Activated T-helper 17 cell treated with anti-CD3 and anti-CD28 coated beads, Interleukin-2, amount 50 U/mL, for 72 hours (primary cell): ENCODE results near the gene ANKK1. TPM values are rescaled to one million over a fixed set of nuclear protein-coding genes. Genes with fewer than 3 reads are reported as not detected.

Source experiments
- ATAC-seq: fragments of 150-1000 bp; cut with Tn5 transposase; replicated peaks from 2 replicates; pipeline ENCODE4 v1.10.0; 2021; ENCODE audit warnings: mild to moderate bottlenecking, moderate library complexity
- H3K27ac Mint-ChIP-seq: one replicate; pipeline ENCODE4 v1.8.0; 2022; ENCODE audit warnings: mixed read lengths
- H3K27me3 Mint-ChIP-seq: one replicate; pipeline ENCODE4 v1.8.0; 2022; ENCODE audit warnings: mixed read lengths
- H3K36me3 Mint-ChIP-seq: one replicate; pipeline ENCODE4 v1.8.0; 2022; ENCODE audit warnings: low read depth, mild to moderate bottlenecking, mixed read lengths
- H3K4me1 Mint-ChIP-seq: one replicate; pipeline ENCODE4 v1.8.0; 2022; ENCODE audit warnings: mixed read lengths
- H3K4me3 Mint-ChIP-seq: one replicate; pipeline ENCODE4 v1.8.0; 2022; ENCODE audit warnings: mild to moderate bottlenecking, mixed read lengths
- H3K9me3 Mint-ChIP-seq: one replicate; pipeline ENCODE4 v1.8.0; 2022; ENCODE audit warnings: mixed read lengths
- total RNA-seq, 2 donors: library from RNA; stranded (reverse); gene quantifications; one replicate each; pipeline ENCODE4 v1.2.3, GENCODE V29; 2022

The ANKK1 gene
- total RNA-seq, 2 donors from 2014 or later = 0.40 to 0.67 TPM

GRCh38 chr11:113410414-113411135 lies 23.0 kb downstream of the ANKK1 start:
- Mint-ChIP-seq H3K4me3 (no peak overlapping the region), H3K27me3 (peaks cover 13% of the 10 kb centered on the region), H3K9me3 (no peaks in the 10 kb centered on the region), H3K27ac (no peak overlapping the region), H3K4me1 (no peaks in the 10 kb centered on the region), H3K36me3 (no peaks in the 10 kb centered on the region)
- ATAC-seq = no peak

DNA sequence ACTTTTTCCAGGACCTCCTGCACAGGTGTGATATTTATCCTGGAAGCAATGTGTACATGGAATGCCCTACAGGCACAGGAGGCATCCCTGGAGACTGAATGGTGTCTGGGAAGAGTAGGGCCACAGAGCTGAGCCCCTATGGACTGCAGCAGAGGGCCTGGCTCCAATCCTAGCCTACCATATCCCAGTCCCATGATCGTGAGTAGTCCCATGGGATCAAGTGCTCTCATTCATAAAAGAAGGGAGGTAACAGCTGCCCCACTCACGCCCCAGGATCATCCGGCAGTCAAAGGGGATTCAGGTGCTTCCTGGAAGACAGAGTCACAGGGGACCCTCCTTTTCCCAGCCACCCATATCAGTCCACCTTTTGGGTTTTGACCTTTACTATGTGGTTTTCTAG lies 24.0 kb downstream of the ANKK1 start:
- no peak overlapping the region for H3K4me3 Mint-ChIP-seq
- H3K27ac Mint-ChIP-seq = no peak overlapping the region
- peaks cover 13% of the 10 kb centered on the region for H3K27me3 Mint-ChIP-seq
- ATAC-seq = no peak
- H3K4me1 Mint-ChIP-seq = no peaks in the 10 kb centered on the region
- H3K36me3 Mint-ChIP-seq = no peaks in the 10 kb centered on the region
- H3K9me3 Mint-ChIP-seq = no peaks in the 10 kb centered on the region

GRCh38 chr11:113412675-113413074 lies 25.1 kb downstream of the ANKK1 start:
- Mint-ChIP-seq H3K4me3 (no peak overlapping the region), H3K4me1 (no peaks in the 10 kb centered on the region), H3K9me3 (no peaks in the 10 kb centered on the region), H3K36me3 (no peaks in the 10 kb centered on the region), H3K27ac (no peak overlapping the region), H3K27me3 (peaks cover 13% of the 10 kb centered on the region)
- no peak for ATAC-seq

GRCh38 chr11:113415343-113415742 lies 27.8 kb downstream of the ANKK1 start:
- Mint-ChIP-seq H3K27ac (no peak overlapping the region), H3K4me3 (no peak overlapping the region), H3K4me1 (no peaks in the 10 kb centered on the region), H3K36me3 (no peaks in the 10 kb centered on the region), H3K27me3 (peaks cover 7% of the 10 kb centered on the region), H3K9me3 (no peaks in the 10 kb centered on the region)
- no peak for ATAC-seq

DNA sequence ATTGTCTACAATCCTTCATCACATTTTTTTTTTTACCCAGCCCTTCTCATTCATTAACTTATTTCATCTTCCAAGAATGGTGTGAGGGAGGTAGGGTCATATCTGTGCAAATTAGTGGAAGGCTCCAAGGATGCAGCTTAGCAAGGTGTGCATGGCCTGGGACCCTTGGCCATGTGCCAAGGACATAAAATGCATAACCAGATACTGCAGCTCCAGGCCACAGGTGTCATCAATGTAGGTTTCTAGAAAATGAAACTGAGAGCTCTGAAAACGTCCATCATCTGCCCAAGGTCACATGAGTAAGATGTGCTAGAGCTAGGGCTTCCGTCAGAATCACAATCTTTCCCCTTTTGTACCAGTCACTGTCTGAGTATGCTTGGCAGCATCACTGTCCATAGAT lies 29.8 kb downstream of the ANKK1 start:
- Mint-ChIP-seq H3K27ac (no peak overlapping the region), H3K36me3 (no peaks in the 10 kb centered on the region), H3K4me1 (no peaks in the 10 kb centered on the region), H3K4me3 (no peak overlapping the region), H3K27me3 (peaks cover 5% of the 10 kb centered on the region), H3K9me3 (no peaks in the 10 kb centered on the region)
- peak; percentile 21 for ATAC-seq

DNA sequence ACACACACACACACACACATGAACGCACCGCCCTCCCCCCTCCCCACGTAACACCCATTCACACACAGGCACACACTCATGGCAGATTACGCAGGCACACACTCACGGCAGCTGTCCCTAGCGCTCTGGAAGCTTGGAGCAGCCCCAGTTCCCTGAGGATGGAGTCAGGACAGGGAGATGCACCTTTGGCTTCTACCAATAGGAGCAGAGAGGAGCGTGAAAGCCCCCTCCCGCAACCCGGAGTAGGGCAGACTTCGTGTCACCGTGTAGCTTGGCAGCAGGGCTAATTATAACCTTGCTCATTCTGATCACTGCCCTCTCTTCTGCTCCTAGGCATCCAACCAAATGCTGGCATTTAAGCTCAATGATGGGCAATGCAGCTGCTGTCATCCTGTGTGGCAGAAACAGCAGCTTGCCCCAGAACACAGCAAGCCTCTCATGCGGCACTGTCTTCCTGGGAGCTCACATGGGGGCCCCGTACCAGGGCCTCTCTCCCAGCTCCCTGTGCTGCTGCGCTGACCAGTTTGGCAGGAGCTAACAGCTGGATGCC lies 31.9 kb downstream of the ANKK1 start:
- H3K36me3 Mint-ChIP-seq = no peaks in the 10 kb centered on the region
- H3K9me3 Mint-ChIP-seq = no peaks in the 10 kb centered on the region
- H3K27me3 Mint-ChIP-seq = peaks cover 5% of the 10 kb centered on the region
- H3K4me3 Mint-ChIP-seq = no peak overlapping the region
- no peak overlapping the region for H3K27ac Mint-ChIP-seq
- ATAC-seq = no peak
- H3K4me1 Mint-ChIP-seq = no peaks in the 10 kb centered on the region

- no peak overlapping the region for H3K4me3 Mint-ChIP-seq
- H3K9me3 Mint-ChIP-seq = no peaks in the 10 kb centered on the region
- no peaks in the 10 kb centered on the region for H3K36me3 Mint-ChIP-seq
- H3K4me1 Mint-ChIP-seq = no peaks in the 10 kb centered on the region
- H3K27me3 Mint-ChIP-seq = no peaks in the 10 kb centered on the region
- H3K27ac Mint-ChIP-seq = no peak overlapping the region
- ATAC-seq = no peak
Observed at GRCh38 chr11:113420808-113421207, 33.2 kb downstream of the ANKK1 start.

DNA sequence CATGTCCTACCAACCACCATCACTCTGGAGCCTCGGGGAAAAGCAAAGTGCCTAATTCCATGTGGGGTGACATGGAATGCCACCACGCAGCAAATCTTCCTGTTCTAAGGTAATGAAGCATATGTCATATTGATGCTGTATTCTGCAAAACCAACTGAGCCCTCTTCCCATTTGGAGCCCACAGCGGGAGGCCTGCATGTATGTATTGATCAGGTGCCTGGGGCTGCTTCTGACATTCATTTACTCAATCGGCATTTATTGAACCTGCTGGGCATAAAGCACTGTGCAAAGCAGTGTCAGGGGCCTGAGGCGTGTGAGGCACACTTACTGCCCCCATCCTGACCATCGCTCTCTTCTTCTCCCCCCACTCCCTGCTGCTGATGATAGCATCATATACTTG lies 39.1 kb downstream of the ANKK1 start:
- Mint-ChIP-seq H3K9me3 (no peaks in the 10 kb centered on the region), H3K4me3 (no peak overlapping the region), H3K36me3 (no peaks in the 10 kb centered on the region), H3K4me1 (no peaks in the 10 kb centered on the region), H3K27me3 (no peaks in the 10 kb centered on the region), H3K27ac (no peak overlapping the region)
- ATAC-seq = no peak

- no peaks in the 10 kb centered on the region for H3K4me1 Mint-ChIP-seq
- no peaks in the 10 kb centered on the region for H3K36me3 Mint-ChIP-seq
- H3K9me3 Mint-ChIP-seq = no peaks in the 10 kb centered on the region
- H3K27ac Mint-ChIP-seq = no peak overlapping the region
- no peak overlapping the region for H3K4me3 Mint-ChIP-seq
- no peak for ATAC-seq
- H3K27me3 Mint-ChIP-seq = no peaks in the 10 kb centered on the region
Observed at GRCh38 chr11:113431746-113432145, 44.2 kb downstream of the ANKK1 start.

GRCh38 chr11:113435190-113435968 lies 47.8 kb downstream of the ANKK1 start:
- no peaks in the 10 kb centered on the region for H3K36me3 Mint-ChIP-seq
- no peaks in the 10 kb centered on the region for H3K9me3 Mint-ChIP-seq
- ATAC-seq = no peak
- H3K4me1 Mint-ChIP-seq = no peaks in the 10 kb centered on the region
- peaks cover 5% of the 10 kb centered on the region for H3K27me3 Mint-ChIP-seq
- no peak overlapping the region for H3K4me3 Mint-ChIP-seq
- no peak overlapping the region for H3K27ac Mint-ChIP-seq

- no peaks in the 10 kb centered on the region for H3K4me1 Mint-ChIP-seq
- peaks cover 10% of the 10 kb centered on the region for H3K27me3 Mint-ChIP-seq
- H3K9me3 Mint-ChIP-seq = no peaks in the 10 kb centered on the region
- ATAC-seq = no peak
- H3K27ac Mint-ChIP-seq = no peak overlapping the region
- H3K4me3 Mint-ChIP-seq = no peak overlapping the region
- no peaks in the 10 kb centered on the region for H3K36me3 Mint-ChIP-seq
Observed at GRCh38 chr11:113436672-113437252, 49.2 kb downstream of the ANKK1 start.

DNA sequence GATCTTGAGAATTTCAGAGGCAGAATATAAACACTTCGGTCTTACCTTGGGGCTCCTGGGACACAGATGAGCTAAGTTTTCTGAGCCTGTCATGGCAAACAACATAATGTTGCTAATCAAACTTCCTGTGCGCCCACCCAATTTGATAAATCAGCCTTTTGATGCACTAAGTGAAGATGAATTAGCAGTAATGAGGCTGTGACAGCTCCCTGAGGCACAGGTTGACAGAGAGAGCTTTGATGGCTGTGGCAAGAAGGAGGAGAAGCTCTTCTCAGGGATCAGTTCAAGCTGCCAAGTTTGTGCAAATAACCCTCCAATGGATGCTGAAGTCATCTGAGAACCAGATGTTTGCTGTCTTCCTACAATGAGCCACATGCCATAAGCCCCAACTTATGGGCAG lies 53.2 kb downstream of the ANKK1 start:
- peaks cover 21% of the 10 kb centered on the region for H3K27me3 Mint-ChIP-seq
- no peaks in the 10 kb centered on the region for H3K9me3 Mint-ChIP-seq
- no peak overlapping the region for H3K27ac Mint-ChIP-seq
- no peaks in the 10 kb centered on the region for H3K36me3 Mint-ChIP-seq
- H3K4me3 Mint-ChIP-seq = no peak overlapping the region
- ATAC-seq = no peak
- no peaks in the 10 kb centered on the region for H3K4me1 Mint-ChIP-seq

DNA sequence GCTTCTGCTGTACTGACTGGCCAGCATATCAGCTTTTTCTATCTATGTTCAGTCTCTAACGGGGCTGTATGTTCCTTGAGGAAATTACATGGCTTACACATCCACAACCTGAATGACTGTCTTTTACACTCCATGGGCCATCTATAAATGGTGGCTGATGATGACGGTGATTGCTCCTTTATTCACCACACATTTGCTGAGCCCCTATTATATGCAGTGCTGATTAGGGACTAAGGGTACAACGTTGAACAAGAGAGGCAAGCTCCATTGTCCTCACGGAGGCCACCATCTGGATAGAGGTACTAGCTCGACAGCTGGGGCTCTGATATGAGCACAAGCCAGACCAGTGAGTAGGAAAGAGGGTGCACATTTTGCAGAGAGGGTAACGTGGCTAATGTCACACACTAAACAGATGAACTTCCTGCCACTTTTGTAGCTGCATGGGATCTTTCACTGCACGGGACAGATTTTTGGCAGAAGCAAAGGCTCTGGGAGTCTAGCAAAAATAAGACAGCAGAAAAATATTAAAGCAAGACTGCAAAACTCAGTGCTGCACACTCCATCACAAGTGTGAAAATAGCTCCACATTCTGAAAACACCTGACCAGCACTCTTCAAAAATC lies 57.0 kb downstream of the ANKK1 start:
- Mint-ChIP-seq H3K9me3 (no peaks in the 10 kb centered on the region), H3K27me3 (peaks cover 21% of the 10 kb centered on the region), H3K27ac (no peak overlapping the region), H3K4me3 (no peak overlapping the region), H3K4me1 (no peaks in the 10 kb centered on the region), H3K36me3 (no peaks in the 10 kb centered on the region)
- no peak for ATAC-seq

DNA sequence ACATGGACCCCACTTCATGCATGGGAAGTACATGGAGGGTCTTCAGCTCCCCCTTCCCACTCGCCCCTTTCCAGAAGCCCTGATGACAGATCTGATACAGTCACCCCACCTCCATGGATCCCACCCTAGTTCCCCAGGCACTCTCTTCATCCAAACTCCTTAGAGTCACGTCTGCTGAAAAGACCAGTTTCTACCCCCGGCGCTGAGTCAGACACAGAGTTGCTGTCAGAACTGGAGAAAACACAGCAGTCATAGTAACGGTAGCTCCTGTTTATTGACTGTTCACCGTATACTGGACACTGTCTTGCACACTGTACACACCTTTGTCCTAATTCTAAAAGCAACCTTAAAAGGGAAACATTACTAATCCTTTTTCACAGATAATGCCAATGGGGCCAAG lies 58.5 kb downstream of the ANKK1 start:
- H3K9me3 Mint-ChIP-seq = no peaks in the 10 kb centered on the region
- H3K36me3 Mint-ChIP-seq = no peaks in the 10 kb centered on the region
- H3K27me3 Mint-ChIP-seq = peaks cover 11% of the 10 kb centered on the region
- H3K27ac Mint-ChIP-seq = no peak overlapping the region
- no peaks in the 10 kb centered on the region for H3K4me1 Mint-ChIP-seq
- peak; percentile 80 for ATAC-seq
- H3K4me3 Mint-ChIP-seq = no peak overlapping the region
